AG09309 (cell line): Measurements from ENCODE around the gene WWTR1.

ENCODE experiments used
- DNase-seq: peaks from one replicate; pipeline ENCODE4 v3.0.0-alpha.2; 2010; ENCODE audit warnings: low read depth
- H3K4me3 ChIP-seq: 2 replicates; pipeline ENCODE4 v1.5.1; 2011; ENCODE audit warnings: mild to moderate bottlenecking, low read depth, low read length, moderate library complexity; ENCODE audit not compliant: control insufficient read depth
- CTCF ChIP-seq: IDR thresholded peaks from 2 replicates; pipeline ENCODE4 v1.5.1; 2011; ENCODE audit warnings: mild to moderate bottlenecking, low read depth, low read length, inconsistent platforms; ENCODE audit not compliant: insufficient read depth, control insufficient read depth; ENCODE audit errors: missing control alignments

WWTR1 gene

GRCh38 chr3:149547954-149548668 is 109.7 kb downstream of the WWTR1 start:
- TF ChIP-seq CTCF = no peak
- no peak overlapping the region for H3K4me3 ChIP-seq
- DNase-seq = no peak

GRCh38 chr3:149547413-149547812 is 110.4 kb downstream of the WWTR1 start:
- no peak for TF ChIP-seq CTCF
- no peak for DNase-seq
- no peak overlapping the region for H3K4me3 ChIP-seq

GRCh38 chr3:149545049-149545448 is 112.8 kb downstream of the WWTR1 start:
- no peak overlapping the region for H3K4me3 ChIP-seq
- TF ChIP-seq CTCF = no peak
- no peak for DNase-seq

- DNase-seq = no peak
- no peak for TF ChIP-seq CTCF
- no peak overlapping the region for H3K4me3 ChIP-seq
These were observed 115.2 kb downstream of the WWTR1 start for GRCh38 chr3:149542375-149543312.

- no peak overlapping the region for H3K4me3 ChIP-seq
- DNase-seq = no peak
- TF ChIP-seq CTCF = peak; percentile 37
These were observed 116.7 kb downstream of the WWTR1 start for GRCh38 chr3:149541091-149541491.

- TF ChIP-seq CTCF = no peak
- no peak for DNase-seq
- no peak overlapping the region for H3K4me3 ChIP-seq
These were observed 119.5 kb downstream of the WWTR1 start for GRCh38 chr3:149538371-149538770.
